Cardiac muscle cell (in vitro differentiated cells and primary cell): ENCODE results near the gene DR1. TPM values are rescaled to one million over a fixed set of nuclear protein-coding genes. Genes with fewer than 3 reads are reported as not detected.

Source experiments
- polyA plus RNA-seq: library from polyadenylated mRNA; unstranded; fragments of >200 nt; fragmentation: Nextera tagmentation; extraction: Ambion mirVana; gene quantifications from 2 replicates; pipeline ENCODE4 v1.2.1, GENCODE V29; 2016
- total RNA-seq: library from RNA; depleted of rRNA; stranded (reverse); fragments of >200 nt; gene quantifications from 2 replicates; pipeline ENCODE4 v1.2.3, GENCODE V29; 2016

The DR1 gene
- total and polyA plus RNA-seq, 2 experiments from 2014 or later: 16.1 to 21.8 TPM

Other genes with a start within 250 kb of the DR1 start
- gene TMED5, start 165.5 kb upstream of the DR1 start, total RNA-seq: 15.5 and 20.8 TPM in 2 replicates
- 26.5 and 27.9 TPM in 2 replicates for gene TMED5, start 165.5 kb upstream of the DR1 start, polyA plus RNA-seq
- gene CCDC18, start 165.2 kb upstream of the DR1 start, total RNA-seq: 5.2 and 11.6 TPM in 2 replicates
- 10.2 and 10.9 TPM in 2 replicates for gene CCDC18, start 165.2 kb upstream of the DR1 start, polyA plus RNA-seq
- gene FNBP1L, start 102.2 kb downstream of the DR1 start, total RNA-seq: 12.5 and 13.8 TPM in 2 replicates
- gene FNBP1L, start 102.2 kb downstream of the DR1 start, polyA plus RNA-seq: 12.3 TPM in 2 replicates